Loucy (cell line): ENCODE data around the gene EFCAB13.

Experiments used
- H2AFZ ChIP-seq: fragments of 200-600 bp; sonication (generic); 2 replicates; pipeline ENCODE4 v1.6.0; 2016; ENCODE audit warnings: antibody characterized with exemption, mild to moderate bottlenecking, low read length, moderate library complexity
- H3F3A ChIP-seq: fragments of 200-600 bp; 2 replicates; pipeline ENCODE4 v1.6.0; 2016; ENCODE audit warnings: antibody characterized with exemption, low read depth, mild to moderate bottlenecking
- H3K27me3 ChIP-seq: fragments of 200-600 bp; sonication (generic); 2 replicates; pipeline ENCODE4 v1.6.1; 2014; ENCODE audit warnings: low read length, mild to moderate bottlenecking; ENCODE audit not compliant: insufficient read depth, poor library complexity, severe bottlenecking
- H3K36me3 ChIP-seq: fragments of 200-600 bp; sonication (generic); 2 replicates; pipeline ENCODE4 v1.6.1; 2016; ENCODE audit warnings: low read length; ENCODE audit not compliant: insufficient read depth
- H3K4me1 ChIP-seq: fragments of 200-600 bp; sonication (generic); 2 replicates; pipeline ENCODE4 v1.5.1; 2014; ENCODE audit warnings: low read length, mild to moderate bottlenecking; ENCODE audit not compliant: insufficient read depth, poor library complexity, severe bottlenecking
- H3K4me2 ChIP-seq: fragments of 200-600 bp; sonication (generic); 2 replicates; pipeline ENCODE4 v1.6.0; 2014; ENCODE audit warnings: antibody characterized with exemption, low read length, low read depth, mild to moderate bottlenecking; ENCODE audit not compliant: poor library complexity, severe bottlenecking
- H3K4me3 ChIP-seq: fragments of 200-600 bp; sonication (generic); 2 replicates; pipeline ENCODE4 v1.5.1; 2014; ENCODE audit warnings: low read length, mild to moderate bottlenecking, mixed read lengths; ENCODE audit not compliant: poor library complexity, severe bottlenecking
- H3K79me2 ChIP-seq: fragments of 200-600 bp; sonication (generic); 2 replicates; pipeline ENCODE4 v1.6.1; 2014; ENCODE audit warnings: low read length; ENCODE audit not compliant: insufficient read depth
- H3K9ac ChIP-seq: fragments of 200-600 bp; sonication (generic); 2 replicates; pipeline ENCODE4 v1.6.0; 2014; ENCODE audit warnings: mild to moderate bottlenecking, low read depth, low read length, moderate library complexity; ENCODE audit not compliant: poor library complexity, severe bottlenecking
- H3K9me2 ChIP-seq: fragments of 200-600 bp; sonication (generic); replicated peaks from 2 replicates; pipeline ENCODE4 v1.6.1; 2016; ENCODE audit warnings: low read depth, low read length, mixed read lengths
- H3K9me3 ChIP-seq: fragments of 200-600 bp; sonication (generic); 2 replicates; pipeline ENCODE4 v1.6.1; 2014; ENCODE audit warnings: mild to moderate bottlenecking, antibody characterized with exemption, low read length, low read depth; ENCODE audit not compliant: insufficient read depth
- H4K20me1 ChIP-seq: fragments of 200-600 bp; sonication (generic); 2 replicates; pipeline ENCODE4 v1.6.0; 2014; ENCODE audit warnings: antibody characterized with exemption, low read length, mild to moderate bottlenecking; ENCODE audit not compliant: insufficient read depth, poor library complexity, severe bottlenecking
- CTCF ChIP-seq: fragments of 200-600 bp; sonication (generic); conservative IDR thresholded peaks from 2 replicates; pipeline ENCODE4 v1.5.1; 2014; ENCODE audit warnings: mild to moderate bottlenecking, antibody characterized with exemption, low read length
- EZH2phosphoT487 ChIP-seq: fragments of 200-600 bp; IDR thresholded peaks from 2 replicates; pipeline ENCODE4 v1.6.1; 2018; ENCODE audit warnings: antibody characterized with exemption, mild to moderate bottlenecking, moderate library complexity, borderline replicate concordance

The EFCAB13 gene

DNA sequence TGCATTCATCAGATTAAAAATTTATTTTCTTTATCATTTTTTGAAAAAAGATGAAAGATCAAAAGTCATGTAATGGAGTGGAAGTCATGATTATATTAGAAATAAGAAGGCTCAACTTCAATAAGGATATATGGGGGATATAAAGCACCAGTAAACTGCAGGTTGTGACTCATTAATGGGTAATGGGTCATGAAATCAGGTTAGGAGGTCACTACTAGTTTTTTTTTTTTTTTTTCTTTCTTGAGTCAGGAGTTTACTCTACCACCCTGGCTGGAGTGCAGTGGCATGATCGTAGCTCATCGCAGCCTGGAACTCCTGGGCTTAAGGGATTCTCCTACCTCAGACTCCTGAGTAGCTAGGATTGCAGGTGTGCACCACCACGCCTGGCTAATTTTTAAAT lies 14.3 kb downstream of the EFCAB13 start:
- H3K4me1 ChIP-seq: no peaks in the 10 kb centered on the region
- H3K36me3 ChIP-seq: no peaks in the 10 kb centered on the region
- no peak overlapping the region for H3K9ac ChIP-seq
- no peak overlapping the region for H2AFZ ChIP-seq
- H3K9me2 ChIP-seq: no peaks in the 10 kb centered on the region
- H3K4me3 ChIP-seq: no peak overlapping the region
- no peaks in the 10 kb centered on the region for H3K9me3 ChIP-seq
- no peaks in the 10 kb centered on the region for H3K79me2 ChIP-seq
- no peaks in the 10 kb centered on the region for H3K27me3 ChIP-seq
- H3K4me2 ChIP-seq: no peak overlapping the region
- no peak for TF ChIP-seq CTCF
- TF ChIP-seq EZH2phosphoT487: no peak
- no peaks in the 10 kb centered on the region for H3F3A ChIP-seq
- no peaks in the 10 kb centered on the region for H4K20me1 ChIP-seq

GRCh38 chr17:47352848-47353247 lies 29.1 kb downstream of the EFCAB13 start:
- H3K9me3 ChIP-seq: no peaks in the 10 kb centered on the region
- no peak overlapping the region for H3K4me3 ChIP-seq
- no peaks in the 10 kb centered on the region for H3K36me3 ChIP-seq
- no peak overlapping the region for H2AFZ ChIP-seq
- no peaks in the 10 kb centered on the region for H3K9me2 ChIP-seq
- no peak overlapping the region for H3K9ac ChIP-seq
- H3F3A ChIP-seq: no peaks in the 10 kb centered on the region
- TF ChIP-seq CTCF (no peak), EZH2phosphoT487 (no peak)
- H3K27me3 ChIP-seq: no peaks in the 10 kb centered on the region
- no peaks in the 10 kb centered on the region for H4K20me1 ChIP-seq
- no peaks in the 10 kb centered on the region for H3K79me2 ChIP-seq
- H3K4me2 ChIP-seq: no peak overlapping the region
- H3K4me1 ChIP-seq: no peaks in the 10 kb centered on the region

DNA sequence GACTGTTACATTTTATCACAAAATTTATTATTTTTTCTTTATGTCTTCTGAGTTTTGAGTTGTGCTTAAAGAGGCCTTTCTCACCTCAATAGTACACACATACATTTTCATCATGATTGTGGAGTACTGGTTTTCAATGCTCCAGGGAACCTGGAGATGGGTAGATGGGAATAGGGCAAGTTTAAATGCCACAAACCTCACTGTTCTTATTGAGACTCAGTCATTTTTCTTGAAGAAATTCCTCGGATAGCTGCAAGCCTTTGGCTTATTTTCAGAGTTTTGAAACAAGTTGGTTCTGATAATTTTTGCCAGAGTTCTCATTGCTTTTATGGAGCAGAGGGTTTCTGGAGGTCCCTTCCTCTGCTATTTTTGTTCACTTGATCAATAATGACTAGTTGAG lies 34.9 kb downstream of the EFCAB13 start:
- H3K36me3 ChIP-seq: no peaks in the 10 kb centered on the region
- H3K9me3 ChIP-seq: no peaks in the 10 kb centered on the region

More for the DNA sequence above, 34.9 kb downstream of the EFCAB13 start:
- Histone ChIP-seq H3K9me2 (no peaks in the 10 kb centered on the region), H3K79me2 (no peaks in the 10 kb centered on the region), H3K9ac (no peak overlapping the region), H3K4me2 (no peak overlapping the region), H3F3A (no peaks in the 10 kb centered on the region), H4K20me1 (no peaks in the 10 kb centered on the region), H3K4me1 (no peaks in the 10 kb centered on the region), H3K4me3 (no peak overlapping the region), H2AFZ (no peak overlapping the region), H3K27me3 (no peaks in the 10 kb centered on the region)
- TF ChIP-seq EZH2phosphoT487 (no peak), CTCF (no peak)
